Psoas muscle (tissue), 8 donors: ENCODE measurements around the gene POTEF. TPM values are rescaled to one million over a fixed set of nuclear protein-coding genes. Genes with fewer than 3 reads are reported as not detected.
"Not testable (repeated sequence)": the region's sequence is repeated elsewhere in the genome, so short reads cannot be mapped to it uniquely, and the experiment has no call there.

Experiments
- ATAC-seq, 4 donors: fragments of 200-7000 bp; cut with Tn5 transposase; one replicate each; pipeline ENCODE4 v1.9.1; 2020; ENCODE audit warnings: moderate library complexity in 3 of 4, mild to moderate bottlenecking in 2 of 4
- DNase-seq, 2 donors: peaks; one replicate each; pipeline ENCODE4 v3.0.0-alpha.2; 2020
- H3K27ac ChIP-seq: fragments of 200-600 bp; one replicate; pipeline ENCODE4 v1.8.0; 2022
- H3K27me3 ChIP-seq, 3 donors: fragments of 200-600 bp in 1 of 3; one replicate each; pipeline versions ENCODE4 v1.6.1 to v1.8.0; 2013 to 2022; ENCODE audit warnings: low read length in 2 of 3, mild to moderate bottlenecking in 2 of 3, moderate library complexity in 1 of 3; ENCODE audit not compliant: insufficient read depth in 3 of 3
- H3K36me3 ChIP-seq, 2 donors: fragments of 200-600 bp in 1 of 2; one replicate each; pipeline versions ENCODE4 v1.6.1 to v1.8.0; 2013 to 2022; ENCODE audit warnings: low read depth in 1 of 2, mild to moderate bottlenecking in 1 of 2, moderate library complexity in 1 of 2; ENCODE audit not compliant: insufficient read depth in 1 of 2
- H3K4me1 ChIP-seq: fragments of 200-600 bp; one replicate; pipeline ENCODE4 v1.8.0; 2022
- H3K4me3 ChIP-seq: fragments of 200-600 bp; one replicate; pipeline ENCODE4 v1.8.0; 2022; ENCODE audit warnings: mild to moderate bottlenecking
- H3K9me3 ChIP-seq: fragments of 200-600 bp; one replicate; pipeline ENCODE4 v1.8.0; 2022
- CTCF ChIP-seq: fragments of 200-600 bp; IDR thresholded peaks from one replicate; pipeline ENCODE4 v1.8.0; 2022; ENCODE audit warnings: antibody characterized with exemption
- WGBS, 3 donors: extraction: QIAGEN DNeasy Blood & Tissue Kit; methylation state at CpG; one replicate each; pipeline versions ENCODE4 v1.1.6 to v1.1.7; 2013; 5-methylcytosine and 5-hydroxymethylcytosine counted together
- intact Hi-C, 2 donors: fragments of 100-400 bp; cut with DNase I; formaldehyde crosslinking; loops; one replicate each; pipeline versions ENCODE4 v1.11.0 to v1.14.2; 2022
- long read RNA-seq, 2 donors: library from polyadenylated mRNA; unstranded; transcript quantifications; one replicate each; pipeline ENCODE4 v2.0.0, GENCODE V29; 2021
- polyA plus RNA-seq, 3 donors: library from polyadenylated mRNA; stranded (reverse); fragments of 200-250 nt; gene quantifications; one replicate each; pipeline ENCODE4 v1.2.3, GENCODE V29; 2013
- total RNA-seq, 4 donors: library from RNA; stranded (reverse); fragmentation: NEBNext Ultra II Directional in 2 of 4; extraction: Animal tissue kit (Norgen Biotek cat#: 25700) in 2 of 4; gene quantifications; one replicate each; pipeline versions ENCODE4 v1.2.1 to v1.2.4, GENCODE V29; 2021 to 2023
- donor health status: healthy with polysubstance abuse.
- donor health status: DM: no; HTN: no; CAD: no; lungs with moderate emphysema.
- donor health status: Bipolar disorder and iron deficiency.
- donor health status: healthy.
- donor health status: DM: yes; HTN: yes; CAD: no.
- donor health status: DM: no; HTN: no; CAD: no.
- donor health status: DM: no; HTN: no; CAD: no.
- donor health status: DM: yes; HTN: yes; CAD: no.

The POTEF gene
- total RNA-seq (not detected), polyA plus RNA-seq (not detected)
- long read RNA-seq, donor 1 = 0 reads
- long read RNA-seq, donor 2 = 0 reads

- H3K4me3 ChIP-seq, DNase-seq, H3K9me3 ChIP-seq, H3K27me3 ChIP-seq, intact Hi-C loops, ATAC-seq, H3K4me1 ChIP-seq, H3K36me3 ChIP-seq, H3K27ac ChIP-seq: not testable (repeated sequence)
- WGBS, 3 donors = 86 to 89% (median 87%) methylated on average over 15 to 17 of the region's 29 CpGs
Observed at GRCh38 chr2:130129120-130129829, at the start of gene POTEF. Gene POTEF, minus strand, starts transcription at chr2:130129222. Its CDS starts 8,707 bp downstream, at chr2:130120515.

- peaks cover 7 to 64% of the 10 kb centered on the region in 2 donors for H3K36me3 ChIP-seq
- DNase-seq (peak in 1 of 2 donors; percentile 47), ATAC-seq (peak; percentile 36 to 93 (median 72))
- H3K4me1 ChIP-seq, H3K9me3 ChIP-seq, intact Hi-C loops, H3K4me3 ChIP-seq, H3K27me3 ChIP-seq, H3K27ac ChIP-seq: not testable (repeated sequence)
- WGBS, 3 donors = 64 to 81% (median 73%) methylated on average over 5 of the region's 5 CpGs
Observed at GRCh38 chr2:130174866-130175265, 45.8 kb upstream of the POTEF start.

GRCh38 chr2:130169896-130170295 is 40.9 kb upstream of the POTEF start:
- H3K4me3 ChIP-seq = no peak overlapping the region
- TF ChIP-seq CTCF = no peak
- no peak overlapping the region for H3K27ac ChIP-seq
- H3K36me3 ChIP-seq = peaks cover 15 to 99% of the 10 kb centered on the region in 2 donors
- DNase-seq (no peak), ATAC-seq (no peak)
- 89 to 95% (median 92%) methylated on average over 7 of the region's 7 CpGs for WGBS, 3 donors
- H3K9me3 ChIP-seq = no peaks in the 10 kb centered on the region
- H3K4me1 ChIP-seq = no peaks in the 10 kb centered on the region
- H3K27me3 ChIP-seq = no peaks in the 10 kb centered on the region
- intact Hi-C loops = no loop called here

GRCh38 chr2:130169163-130169562 is 40.1 kb upstream of the POTEF start:
- H3K36me3 ChIP-seq = peaks cover 11 to 98% of the 10 kb centered on the region in 2 donors
- intact Hi-C loops, ATAC-seq, H3K9me3 ChIP-seq, H3K4me1 ChIP-seq, H3K27ac ChIP-seq, H3K4me3 ChIP-seq, H3K27me3 ChIP-seq, DNase-seq: not testable (repeated sequence)
- WGBS, 3 donors = 95 to 100% (median 96%) methylated on average over 3 of the region's 3 CpGs

- H3K4me1 ChIP-seq, DNase-seq, intact Hi-C loops, H3K27me3 ChIP-seq, H3K27ac ChIP-seq, H3K9me3 ChIP-seq, H3K4me3 ChIP-seq, ATAC-seq: not testable (repeated sequence)
- peaks cover 8 to 89% of the 10 kb centered on the region in 2 donors for H3K36me3 ChIP-seq
- WGBS, 3 donors = 67 to 74% (median 70%) methylated on average over 3 of the region's 3 CpGs
Observed at GRCh38 chr2:130166611-130167010, 37.6 kb upstream of the POTEF start.

- Histone ChIP-seq H3K4me3 (no peak overlapping the region), H3K27me3 (no peaks in the 10 kb centered on the region), H3K36me3 (peaks cover 8 to 81% of the 10 kb centered on the region in 2 donors), H3K4me1 (no peaks in the 10 kb centered on the region), H3K9me3 (no peaks in the 10 kb centered on the region), H3K27ac (no peak overlapping the region)
- 95 to 98% (median 98%) methylated on average over 8 of the region's 8 CpGs for WGBS, 3 donors
- DNase-seq (no peak), ATAC-seq (no peak)
- intact Hi-C loops = no loop called here
- TF ChIP-seq CTCF = no peak
Observed at GRCh38 chr2:130165293-130166016, 36.4 kb upstream of the POTEF start.
